GM18519 (cell line): Measurements from ENCODE around the gene TMEM59L.

ENCODE experiments used
- ATAC-seq: cut with Tn5 transposase; IDR thresholded peaks from one replicate; pipeline ENCODE4 v1.9.1; 2021; ENCODE audit warnings: mild to moderate bottlenecking, moderate library complexity; ENCODE audit not compliant: unreplicated experiment, low FRiP score

The TMEM59L gene

DNA sequence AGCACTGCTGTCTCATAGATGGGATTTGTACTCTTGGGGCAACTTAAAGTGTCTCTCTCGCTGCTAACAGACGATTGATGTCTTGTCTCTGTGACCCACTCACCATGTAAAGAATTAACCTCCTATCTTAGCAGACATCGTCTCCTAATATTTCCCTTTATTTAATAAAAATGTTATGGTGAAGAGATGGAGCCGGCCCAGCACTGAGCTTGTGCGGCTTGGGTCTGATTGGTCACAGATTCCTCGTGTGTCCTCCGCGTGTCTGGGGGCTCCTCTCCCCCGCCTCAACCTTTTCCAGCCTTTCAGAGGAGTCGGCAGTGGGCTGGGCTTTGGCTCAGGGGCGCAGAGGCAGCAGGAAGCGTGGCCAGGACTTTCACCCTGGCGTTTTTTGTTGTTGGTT, 57.6 kb downstream of the TMEM59L start:
- ATAC-seq = no peak
